ENCODE results near the gene SLC45A1.

SLC45A1 gene

DNA sequence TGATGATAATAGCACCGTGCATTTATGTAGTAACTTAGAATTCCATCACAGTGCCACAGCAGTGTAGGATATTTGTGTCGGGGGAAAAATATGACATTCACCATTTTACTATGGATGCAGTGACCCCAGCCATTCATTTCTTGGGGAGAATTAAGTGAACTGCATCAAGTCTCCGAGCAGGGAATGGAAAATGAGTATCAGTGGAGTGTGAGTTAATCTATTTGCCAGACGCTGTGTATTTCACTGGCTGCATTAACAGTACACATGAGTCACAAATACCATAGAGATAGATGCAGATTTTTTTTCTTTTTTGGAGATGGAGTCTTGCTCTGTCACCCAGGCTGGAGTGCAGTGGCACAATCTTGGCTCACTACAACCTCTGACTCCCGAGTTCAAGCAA lies 33.8 kb upstream of the SLC45A1 start:
- H3K4me2 ChIP-seq (ENCODE audit: low read length, poor library complexity, severe bottlenecking), result no peak overlapping the region
- H3K79me1 ChIP-seq (replicated peaks; ENCODE audit: low read length, poor library complexity, severe bottlenecking), result no peaks in the 10 kb centered on the region
- no peak overlapping the region for H3K23ac ChIP-seq (ENCODE audit: low read length in 2 of 2)
- no peak overlapping the region for H2BK120ac ChIP-seq (ENCODE audit: low read depth, low read length)
- peaks cover 4% of the 10 kb centered on the region for H3K4me1 ChIP-seq (ENCODE audit: control insufficient read depth, insufficient read depth, low read depth, low read length)
- H2AK5ac ChIP-seq (ENCODE audit: low read length, severe bottlenecking), result no peak overlapping the region
- no peaks in the 10 kb centered on the region for H3K9me3 ChIP-seq (ENCODE audit: control insufficient read depth, low read length)
- H3K4me3 ChIP-seq (ENCODE audit: insufficient read depth in 1 of 2, low read depth in 1 of 2, low read length in 2 of 2), result no peak overlapping the region
- H3K27me3 ChIP-seq (ENCODE audit: control insufficient read depth in 1 of 2, insufficient read depth in 1 of 2, low read length in 2 of 2), result no peaks in the 10 kb centered on the region
- peak; percentile 70 for DNase-seq
- no peak overlapping the region for H2BK15ac ChIP-seq (ENCODE audit: low read depth, poor library complexity, severe bottlenecking)
- no peak overlapping the region for H3K27ac ChIP-seq (ENCODE audit: low read length, poor library complexity, severe bottlenecking)
- no peak overlapping the region for H3K14ac ChIP-seq (ENCODE audit: low read length in 2 of 2)
- no peak overlapping the region for H2BK5ac ChIP-seq (ENCODE audit: low read depth, low read length, poor library complexity, severe bottlenecking)
- H3K36me3 ChIP-seq (ENCODE audit: control insufficient read depth in 1 of 2, insufficient read depth in 2 of 2, low read depth in 1 of 2, low read length in 2 of 2), result no peaks in the 10 kb centered on the region
- H4K91ac ChIP-seq (ENCODE audit: low read length), result no peak overlapping the region
- H3K4ac ChIP-seq (ENCODE audit: low read depth in 1 of 2, low read length in 2 of 2), result no peak overlapping the region
- H2BK12ac ChIP-seq (ENCODE audit: low read length in 2 of 2), result no peak overlapping the region
- H3K18ac ChIP-seq (ENCODE audit: low read depth in 1 of 2, low read length in 2 of 2), result no peak overlapping the region
- no peak overlapping the region for H3K9ac ChIP-seq (ENCODE audit: low read length)
- 92% methylated on average over 3 of the region's 5 CpGs for WGBS
- H2AFZ ChIP-seq (ENCODE audit: low read depth, low read length), result no peak overlapping the region
- H4K8ac ChIP-seq (ENCODE audit: low read length), result no peak overlapping the region

DNA sequence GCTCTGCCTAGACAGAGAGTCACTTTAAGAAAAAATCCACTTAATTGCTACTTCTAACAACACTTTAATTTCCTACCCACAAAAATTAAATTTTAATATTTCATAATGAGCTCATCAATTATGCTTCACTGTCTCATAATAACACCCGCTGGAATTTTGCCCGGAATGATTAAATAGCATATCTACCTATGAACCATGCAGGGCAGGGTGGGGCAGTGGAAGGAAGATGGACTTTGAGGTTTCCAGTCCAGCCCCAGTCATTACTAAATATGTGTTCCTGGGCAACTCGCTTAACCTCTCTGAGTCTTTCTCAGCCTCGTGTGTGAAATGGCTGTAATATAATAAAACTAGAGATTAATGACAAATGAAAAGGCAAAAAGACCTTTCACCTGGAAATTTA lies 32.8 kb upstream of the SLC45A1 start:
- Histone ChIP-seq H3K79me1 (replicated peaks; ENCODE audit: low read length, poor library complexity, severe bottlenecking) (no peaks in the 10 kb centered on the region), H3K4ac (ENCODE audit: low read depth in 1 of 2, low read length in 2 of 2) (no peak overlapping the region), H3K27me3 (ENCODE audit: control insufficient read depth in 1 of 2, insufficient read depth in 1 of 2, low read length in 2 of 2) (no peaks in the 10 kb centered on the region), H2BK5ac (ENCODE audit: low read depth, low read length, poor library complexity, severe bottlenecking) (no peak overlapping the region), H3K23ac (ENCODE audit: low read length in 2 of 2) (no peak overlapping the region), H2BK15ac (ENCODE audit: low read depth, poor library complexity, severe bottlenecking) (no peak overlapping the region), H2AK5ac (ENCODE audit: low read length, severe bottlenecking) (no peak overlapping the region), H3K18ac (ENCODE audit: low read depth in 1 of 2, low read length in 2 of 2) (no peak overlapping the region), H3K36me3 (ENCODE audit: control insufficient read depth in 1 of 2, insufficient read depth in 2 of 2, low read depth in 1 of 2, low read length in 2 of 2) (no peaks in the 10 kb centered on the region), H3K4me3 (ENCODE audit: insufficient read depth in 1 of 2, low read depth in 1 of 2, low read length in 2 of 2) (no peak overlapping the region), H4K91ac (ENCODE audit: low read length) (no peak overlapping the region), H2BK12ac (ENCODE audit: low read length in 2 of 2) (no peak overlapping the region), H4K8ac (ENCODE audit: low read length) (no peak overlapping the region), H3K9me3 (ENCODE audit: control insufficient read depth, low read length) (no peaks in the 10 kb centered on the region), H3K9ac (ENCODE audit: low read length) (no peak overlapping the region), H3K4me1 (ENCODE audit: control insufficient read depth, insufficient read depth, low read depth, low read length) (peaks cover 4% of the 10 kb centered on the region), H3K27ac (ENCODE audit: low read length, poor library complexity, severe bottlenecking) (no peak overlapping the region), H2BK120ac (ENCODE audit: low read depth, low read length) (no peak overlapping the region), H3K14ac (ENCODE audit: low read length in 2 of 2) (no peak overlapping the region), H2AFZ (ENCODE audit: low read depth, low read length) (no peak overlapping the region), H3K4me2 (ENCODE audit: low read length, poor library complexity, severe bottlenecking) (no peak overlapping the region)
- DNase-seq, result no peak
- WGBS, result 98% methylated on average over 3 of the region's 4 CpGs

DNA sequence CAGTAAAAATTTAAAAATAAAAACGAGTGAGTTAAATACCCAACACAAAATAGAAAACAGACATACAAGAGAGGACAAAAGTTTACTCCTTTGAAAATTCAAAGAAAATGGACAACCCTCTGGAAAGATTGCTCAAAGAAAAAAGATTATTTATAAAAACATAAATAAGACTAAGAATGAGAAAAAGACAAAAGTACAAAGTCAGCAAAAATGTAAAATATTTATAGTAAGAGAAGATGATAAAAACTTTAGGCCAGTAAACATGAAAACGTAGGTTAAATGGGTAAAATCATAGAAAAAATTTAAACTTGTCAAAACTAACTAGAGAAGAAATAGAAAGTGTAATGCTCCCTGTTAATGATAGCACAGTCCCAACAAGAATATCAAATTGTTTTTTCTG lies 31.9 kb upstream of the SLC45A1 start:
- Histone ChIP-seq H3K23ac (ENCODE audit: low read length in 2 of 2) (no peak overlapping the region), H3K4me3 (ENCODE audit: insufficient read depth in 1 of 2, low read depth in 1 of 2, low read length in 2 of 2) (no peak overlapping the region), H3K9ac (ENCODE audit: low read length) (no peak overlapping the region), H2BK12ac (ENCODE audit: low read length in 2 of 2) (no peak overlapping the region), H3K27ac (ENCODE audit: low read length, poor library complexity, severe bottlenecking) (no peak overlapping the region), H2BK5ac (ENCODE audit: low read depth, low read length, poor library complexity, severe bottlenecking) (no peak overlapping the region), H3K27me3 (ENCODE audit: control insufficient read depth in 1 of 2, insufficient read depth in 1 of 2, low read length in 2 of 2) (no peaks in the 10 kb centered on the region), H3K79me1 (replicated peaks; ENCODE audit: low read length, poor library complexity, severe bottlenecking) (no peaks in the 10 kb centered on the region), H3K36me3 (ENCODE audit: control insufficient read depth in 1 of 2, insufficient read depth in 2 of 2, low read depth in 1 of 2, low read length in 2 of 2) (no peaks in the 10 kb centered on the region), H2AK5ac (ENCODE audit: low read length, severe bottlenecking) (no peak overlapping the region), H3K18ac (ENCODE audit: low read depth in 1 of 2, low read length in 2 of 2) (no peak overlapping the region), H4K8ac (ENCODE audit: low read length) (no peak overlapping the region), H3K4me1 (ENCODE audit: control insufficient read depth, insufficient read depth, low read depth, low read length) (peaks cover 4% of the 10 kb centered on the region), H2BK120ac (ENCODE audit: low read depth, low read length) (no peak overlapping the region), H2AFZ (ENCODE audit: low read depth, low read length) (no peak overlapping the region), H3K4ac (ENCODE audit: low read depth in 1 of 2, low read length in 2 of 2) (no peak overlapping the region), H4K91ac (ENCODE audit: low read length) (no peak overlapping the region), H3K14ac (ENCODE audit: low read length in 2 of 2) (no peak overlapping the region), H3K4me2 (ENCODE audit: low read length, poor library complexity, severe bottlenecking) (no peak overlapping the region), H2BK15ac (ENCODE audit: low read depth, poor library complexity, severe bottlenecking) (no peak overlapping the region), H3K9me3 (ENCODE audit: control insufficient read depth, low read length) (no peaks in the 10 kb centered on the region)
- WGBS, result no CpG with 5 or more reads among the region's 2 CpGs
- DNase-seq, result no peak

GRCh38 chr1:8293118-8293517 lies 24.8 kb upstream of the SLC45A1 start:
- no peaks in the 10 kb centered on the region for H3K4me1 ChIP-seq (ENCODE audit: control insufficient read depth, insufficient read depth, low read depth, low read length)
- no peak overlapping the region for H2AK5ac ChIP-seq (ENCODE audit: low read length, severe bottlenecking)

More at GRCh38 chr1:8293118-8293517, 24.8 kb upstream of the SLC45A1 start:
- Histone ChIP-seq H2BK12ac (ENCODE audit: low read length in 2 of 2) (no peak overlapping the region), H4K91ac (ENCODE audit: low read length) (no peak overlapping the region), H2BK120ac (ENCODE audit: low read depth, low read length) (no peak overlapping the region), H3K36me3 (ENCODE audit: control insufficient read depth in 1 of 2, insufficient read depth in 2 of 2, low read depth in 1 of 2, low read length in 2 of 2) (no peaks in the 10 kb centered on the region), H3K18ac (ENCODE audit: low read depth in 1 of 2, low read length in 2 of 2) (no peak overlapping the region), H3K14ac (ENCODE audit: low read length in 2 of 2) (no peak overlapping the region), H3K27ac (ENCODE audit: low read length, poor library complexity, severe bottlenecking) (no peak overlapping the region), H3K4me2 (ENCODE audit: low read length, poor library complexity, severe bottlenecking) (no peak overlapping the region), H3K27me3 (ENCODE audit: control insufficient read depth in 1 of 2, insufficient read depth in 1 of 2, low read length in 2 of 2) (no peaks in the 10 kb centered on the region), H3K4me3 (ENCODE audit: insufficient read depth in 1 of 2, low read depth in 1 of 2, low read length in 2 of 2) (no peak overlapping the region), H3K79me1 (replicated peaks; ENCODE audit: low read length, poor library complexity, severe bottlenecking) (no peaks in the 10 kb centered on the region), H3K9me3 (ENCODE audit: control insufficient read depth, low read length) (no peaks in the 10 kb centered on the region), H2BK5ac (ENCODE audit: low read depth, low read length, poor library complexity, severe bottlenecking) (no peak overlapping the region), H2AFZ (ENCODE audit: low read depth, low read length) (no peak overlapping the region), H2BK15ac (ENCODE audit: low read depth, poor library complexity, severe bottlenecking) (no peak overlapping the region), H3K4ac (ENCODE audit: low read depth in 1 of 2, low read length in 2 of 2) (no peak overlapping the region), H3K23ac (ENCODE audit: low read length in 2 of 2) (no peak overlapping the region), H4K8ac (ENCODE audit: low read length) (no peak overlapping the region), H3K9ac (ENCODE audit: low read length) (no peak overlapping the region)
- 100% methylated on average over 5 of the region's 6 CpGs for WGBS
- DNase-seq, result no peak

Data from mesenchymal stem cell (in vitro differentiated cells and primary cell).